Measurements from ENCODE around the gene VPS33A.

The VPS33A gene

GRCh38 chr12:122200541-122201175 is 65.6 kb downstream of the VPS33A start:
- TF ChIP-seq, protein P1, sequence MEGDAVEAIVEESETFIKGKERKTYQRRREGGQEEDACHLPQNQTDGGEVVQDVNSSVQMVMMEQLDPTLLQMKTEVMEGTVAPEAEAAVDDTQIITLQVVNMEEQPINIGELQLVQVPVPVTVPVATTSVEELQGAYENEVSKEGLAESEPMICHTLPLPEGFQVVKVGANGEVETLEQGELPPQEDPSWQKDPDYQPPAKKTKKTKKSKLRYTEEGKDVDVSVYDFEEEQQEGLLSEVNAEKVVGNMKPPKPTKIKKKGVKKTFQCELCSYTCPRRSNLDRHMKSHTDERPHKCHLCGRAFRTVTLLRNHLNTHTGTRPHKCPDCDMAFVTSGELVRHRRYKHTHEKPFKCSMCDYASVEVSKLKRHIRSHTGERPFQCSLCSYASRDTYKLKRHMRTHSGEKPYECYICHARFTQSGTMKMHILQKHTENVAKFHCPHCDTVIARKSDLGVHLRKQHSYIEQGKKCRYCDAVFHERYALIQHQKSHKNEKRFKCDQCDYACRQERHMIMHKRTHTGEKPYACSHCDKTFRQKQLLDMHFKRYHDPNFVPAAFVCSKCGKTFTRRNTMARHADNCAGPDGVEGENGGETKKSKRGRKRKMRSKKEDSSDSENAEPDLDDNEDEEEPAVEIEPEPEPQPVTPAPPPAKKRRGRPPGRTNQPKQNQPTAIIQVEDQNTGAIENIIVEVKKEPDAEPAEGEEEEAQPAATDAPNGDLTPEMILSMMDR (IDR thresholded peaks at IDR 0.05; ENCODE audit: low read depth, low read length, missing control alignments), result no peak
- no peak overlapping the region for H3K4me3 ChIP-seq (ENCODE audit: low read depth, low read length)
- no peak for DNase-seq (ENCODE audit: low read depth)

DNA sequence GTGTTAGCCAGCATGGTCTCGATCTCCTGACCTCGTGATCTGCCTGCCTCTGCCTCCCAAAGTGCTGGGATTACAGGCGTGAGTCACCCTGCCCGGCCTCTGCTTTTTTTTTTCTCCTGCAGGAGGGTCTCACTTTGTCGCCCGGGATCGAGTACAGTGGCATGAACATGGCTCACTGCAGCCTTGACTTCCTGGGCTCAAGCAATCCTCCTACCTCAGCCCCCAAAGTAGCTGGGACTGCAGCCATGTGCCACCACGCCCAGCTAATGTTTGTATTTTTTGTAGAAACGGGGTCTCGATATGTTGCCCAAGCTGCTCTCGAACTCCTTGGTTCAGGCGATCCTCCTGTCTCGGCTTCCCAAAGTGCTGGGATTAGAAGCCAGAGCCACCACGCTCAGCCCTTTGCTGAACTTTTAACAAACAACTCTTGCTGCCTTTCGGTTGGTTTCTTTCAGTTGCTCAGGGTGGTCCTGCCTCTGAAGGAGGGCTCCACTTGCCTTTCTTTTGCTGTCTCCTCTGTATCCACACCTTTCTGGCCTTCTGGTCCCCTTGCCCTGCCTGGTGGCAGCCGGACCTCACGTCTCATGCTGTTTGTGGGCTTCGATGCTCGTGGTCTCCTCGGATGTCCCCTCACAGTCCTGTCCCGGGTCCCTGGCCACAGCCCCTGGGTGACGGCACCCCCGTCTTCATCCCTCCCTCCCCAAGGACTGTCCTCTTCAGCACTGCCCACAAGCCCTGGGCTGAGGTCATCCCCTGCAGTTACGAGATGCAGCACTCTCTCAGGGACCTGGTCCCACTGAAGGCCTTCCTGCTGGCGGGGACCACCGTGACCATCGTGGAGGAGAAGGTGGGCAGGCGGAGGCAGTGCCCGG is 66.6 kb downstream of the VPS33A start:
- TF ChIP-seq, protein P1 (IDR thresholded peaks at IDR 0.05; ENCODE audit: low read depth, low read length, missing control alignments), result no peak
- no peak for DNase-seq (ENCODE audit: low read depth)
- H3K4me3 ChIP-seq (ENCODE audit: low read depth, low read length), result no peak overlapping the region

DNA sequence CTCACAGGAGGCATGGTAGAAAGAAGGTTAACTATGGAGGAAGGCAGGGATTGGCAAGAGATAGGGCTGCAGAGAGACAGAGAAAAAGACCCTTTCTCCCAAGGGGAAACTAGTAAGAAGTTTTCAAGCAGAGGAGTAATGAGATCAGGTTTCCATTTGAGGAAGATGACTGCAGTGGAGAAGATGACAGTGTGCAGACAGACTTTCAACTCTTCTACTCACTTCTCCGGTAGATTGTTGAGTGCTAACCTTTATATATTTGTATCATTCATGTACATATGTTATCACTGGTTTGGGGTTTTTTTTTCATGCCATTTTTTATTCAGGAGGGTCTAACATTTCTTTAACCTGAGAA is 68.7 kb downstream of the VPS33A start:
- TF ChIP-seq, protein P1 (IDR thresholded peaks at IDR 0.05; ENCODE audit: low read depth, low read length, missing control alignments), result no peak
- no peak overlapping the region for H3K4me3 ChIP-seq (ENCODE audit: low read depth, low read length)
- DNase-seq (ENCODE audit: low read depth), result no peak

DNA sequence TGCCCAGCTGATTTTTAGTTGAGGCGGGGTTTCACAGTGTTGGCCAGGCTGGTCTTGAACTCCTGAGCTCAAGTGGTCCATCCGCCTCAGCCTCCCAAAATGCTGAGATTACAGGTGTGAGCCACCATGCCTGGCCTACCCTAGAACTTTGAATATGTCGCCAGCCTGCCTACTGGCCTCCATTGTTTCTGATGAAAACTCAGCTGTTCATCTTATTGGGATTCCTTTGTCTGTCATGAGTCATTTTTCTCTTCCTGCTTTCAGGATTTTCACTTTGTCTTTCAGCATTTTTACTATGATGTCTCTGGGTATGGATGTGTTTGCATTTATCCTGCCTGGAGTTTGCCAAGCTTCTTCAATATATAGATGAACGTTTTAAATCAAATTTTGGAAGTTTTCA is 70.9 kb downstream of the VPS33A start:
- TF ChIP-seq, protein P1 (IDR thresholded peaks at IDR 0.05; ENCODE audit: low read depth, low read length, missing control alignments), result no peak
- DNase-seq (ENCODE audit: low read depth), result no peak
- no peak overlapping the region for H3K4me3 ChIP-seq (ENCODE audit: low read depth, low read length)

DNA sequence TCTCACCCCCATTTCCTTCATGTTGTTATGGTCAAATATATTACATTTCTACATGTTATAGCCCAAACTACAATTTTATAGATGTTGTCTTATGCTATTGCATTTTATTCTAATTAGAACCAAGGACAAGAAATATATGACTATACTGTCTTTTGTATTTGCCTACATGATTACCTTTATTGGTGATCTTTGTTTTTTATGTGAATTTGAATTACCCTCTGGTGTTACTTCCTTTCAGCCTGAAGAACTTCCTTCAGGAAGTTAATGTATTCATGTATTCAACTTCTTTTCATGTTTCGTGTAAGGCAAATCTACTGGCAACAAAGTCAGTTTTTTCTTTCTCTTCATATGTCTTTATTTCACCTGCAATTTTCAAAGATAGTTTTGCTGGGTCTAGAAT is 71.5 kb downstream of the VPS33A start:
- H3K4me3 ChIP-seq (ENCODE audit: low read depth, low read length), result no peak overlapping the region
- TF ChIP-seq, protein P1 (IDR thresholded peaks at IDR 0.05; ENCODE audit: low read depth, low read length, missing control alignments), result no peak
- DNase-seq (ENCODE audit: low read depth), result no peak

GRCh38 chr12:122192441-122192840 is 73.9 kb downstream of the VPS33A start:
- TF ChIP-seq, protein P1 (IDR thresholded peaks at IDR 0.05; ENCODE audit: low read depth, low read length, missing control alignments), result no peak
- H3K4me3 ChIP-seq (ENCODE audit: low read depth, low read length), result no peak overlapping the region
- DNase-seq (ENCODE audit: low read depth), result no peak
